ENCODE measurements around the gene LRRC17.
"Not testable (repeated sequence)": the region's sequence is repeated elsewhere in the genome, so short reads cannot be mapped to it uniquely, and the experiment has no call there.

LRRC17 gene

DNA sequence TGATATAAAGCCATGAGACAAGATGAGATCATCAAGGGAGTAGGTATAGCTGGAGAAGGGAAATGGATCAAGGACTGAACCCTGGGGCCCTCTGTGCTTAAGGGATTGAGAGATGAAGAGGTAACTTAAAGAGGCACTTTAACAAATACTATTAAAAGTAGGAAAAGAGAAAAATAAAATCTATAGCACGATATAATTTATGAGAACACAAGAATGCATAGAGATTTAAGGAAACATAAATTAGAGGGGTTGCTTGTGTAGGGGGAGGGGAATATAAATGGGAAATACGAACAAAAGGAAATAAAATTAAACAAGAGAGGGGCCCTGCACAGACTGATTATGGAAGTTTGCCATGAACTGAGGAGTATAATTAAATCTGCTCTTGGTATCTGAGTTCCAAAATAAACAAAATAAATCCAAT, 15.6 kb upstream of the LRRC17 start:
- TF ChIP-seq CTCF (IDR thresholded peaks at IDR 0.05; ENCODE audit: low read depth, low read length), result no peak
- DNase-seq (ENCODE audit: low read depth in 2 of 2), result no peak
- no peak overlapping the region for H3K4me3 ChIP-seq (replicated peaks in 1 of 2; ENCODE audit: low read depth in 2 of 2, low read length in 2 of 2)

- no peak for TF ChIP-seq CTCF (IDR thresholded peaks at IDR 0.05; ENCODE audit: low read depth, low read length)
- no peak overlapping the region for H3K4me3 ChIP-seq (replicated peaks in 1 of 2; ENCODE audit: low read depth in 2 of 2, low read length in 2 of 2)
- DNase-seq (ENCODE audit: low read depth in 2 of 2), result no peak
Observed at GRCh38 chr7:102897856-102898531, 14.8 kb upstream of the LRRC17 start.

GRCh38 chr7:102898532-102898859, 14.3 kb upstream of the LRRC17 start:
- no peak for TF ChIP-seq CTCF (IDR thresholded peaks at IDR 0.05; ENCODE audit: low read depth, low read length)
- no peak for DNase-seq (ENCODE audit: low read depth in 2 of 2)
- H3K4me3 ChIP-seq (replicated peaks in 1 of 2; ENCODE audit: low read depth in 2 of 2, low read length in 2 of 2), result no peak overlapping the region

DNA sequence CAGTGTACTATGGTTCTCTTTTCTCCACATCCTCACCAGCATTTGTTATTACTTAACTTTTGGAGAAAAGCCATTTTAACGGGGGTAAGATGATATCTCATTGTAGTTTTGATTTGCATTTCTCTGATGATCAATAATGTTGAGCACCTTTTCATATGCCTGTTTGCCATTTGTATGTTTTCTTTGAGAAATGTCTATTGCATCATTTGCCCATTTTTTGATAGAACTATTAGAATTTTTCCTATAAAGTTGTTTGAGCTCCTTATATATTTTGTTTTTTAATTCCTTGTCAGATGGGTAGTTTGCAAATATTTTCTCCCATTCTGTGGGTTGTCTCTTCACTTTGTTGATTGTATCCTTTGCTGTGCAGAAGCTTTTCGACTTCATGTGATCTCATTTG, 10.7 kb upstream of the LRRC17 start:
- H3K4me3 ChIP-seq (replicated peaks in 1 of 2; ENCODE audit: low read depth in 2 of 2, low read length in 2 of 2); DNase-seq (ENCODE audit: low read depth in 2 of 2): not testable (repeated sequence)

GRCh38 chr7:102903576-102903975, 9.2 kb upstream of the LRRC17 start:
- DNase-seq (ENCODE audit: low read depth in 2 of 2); H3K4me3 ChIP-seq (replicated peaks in 1 of 2; ENCODE audit: low read depth in 2 of 2, low read length in 2 of 2): not testable (repeated sequence)

DNA sequence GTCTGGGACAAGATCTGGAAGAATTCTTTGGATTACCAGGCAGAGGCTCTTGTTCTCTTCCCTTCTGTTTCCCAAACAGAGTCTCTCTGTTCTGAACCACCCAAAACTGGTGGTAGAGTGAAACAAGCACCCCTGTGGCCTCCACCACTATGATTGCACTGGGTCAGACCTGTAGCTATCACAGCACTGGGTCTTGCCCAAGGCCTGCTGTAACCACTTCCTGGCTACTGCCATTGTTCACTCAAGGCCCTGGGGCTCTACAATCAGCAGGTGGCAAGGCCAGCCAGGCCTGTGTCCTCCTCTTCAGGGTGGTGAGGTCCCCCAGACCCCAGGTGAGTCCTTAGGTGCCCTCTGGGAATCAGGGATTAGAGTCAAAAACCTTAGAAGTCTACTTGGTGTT, 4.1 kb upstream of the LRRC17 start:
- DNase-seq (ENCODE audit: low read depth in 2 of 2), result no peak
- no peak overlapping the region for H3K4me3 ChIP-seq (replicated peaks in 1 of 2; ENCODE audit: low read depth in 2 of 2, low read length in 2 of 2)
- TF ChIP-seq CTCF (IDR thresholded peaks at IDR 0.05; ENCODE audit: low read depth, low read length), result no peak

DNA sequence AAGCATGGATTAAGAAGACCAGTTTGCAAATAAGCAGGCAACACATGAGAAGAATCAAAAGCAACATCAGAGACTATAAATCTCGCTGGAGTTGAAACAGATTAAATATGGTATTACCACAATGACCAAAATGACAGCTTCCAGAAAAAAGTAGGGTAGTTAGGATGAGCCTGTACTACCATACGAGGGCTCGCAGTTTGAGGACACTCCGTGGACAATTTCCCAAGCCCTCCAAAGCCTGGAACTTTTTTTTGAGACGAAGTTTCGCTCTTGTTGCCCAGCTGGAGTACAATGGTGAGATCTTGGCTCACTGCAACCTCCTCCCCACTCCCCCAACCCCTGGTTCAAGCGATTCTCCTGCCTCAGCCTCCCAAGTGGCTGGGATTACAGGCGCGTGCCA, 1.0 kb downstream of the LRRC17 start:
- DNase-seq (ENCODE audit: low read depth in 2 of 2), result peak; percentile 25 to 53
- TF ChIP-seq CTCF (IDR thresholded peaks at IDR 0.05; ENCODE audit: low read depth, low read length), result no peak
- peak overlapping the region; percentile 48 to 49 for H3K4me3 ChIP-seq (replicated peaks in 1 of 2; ENCODE audit: low read depth in 2 of 2, low read length in 2 of 2)

- peak overlapping the region; percentile 48 to 49 for H3K4me3 ChIP-seq (replicated peaks in 1 of 2; ENCODE audit: low read depth in 2 of 2, low read length in 2 of 2)
- TF ChIP-seq CTCF (IDR thresholded peaks at IDR 0.05; ENCODE audit: low read depth, low read length), result no peak
- DNase-seq (ENCODE audit: low read depth in 2 of 2), result peak; percentile 97
Observed at GRCh38 chr7:102914585-102914984, 1.8 kb downstream of the LRRC17 start.

Measured in cardiac fibroblast (primary cell).